A673 (cell line): Measurements from ENCODE around the gene LCN6. TPM values are rescaled to one million over a fixed set of nuclear protein-coding genes. Genes with fewer than 3 reads are reported as not detected.

Experiments used
- BruUV-seq: library from RNA; stranded (reverse); fragments of 400-500 nt; replicated peaks from 2 replicates; lab custom pipeline; 2021; lab: Mats Ljungman, UMichigan
- CTCF ChIA-PET: fragments of 300-600 bp; sonication (Branson Sonifier 250); formaldehyde crosslinking; loops from one replicate; lab custom pipeline; 2022; ENCODE audit warnings: antibody characterized with exemption; lab: Charles Lee
- POLR2A ChIA-PET: fragments of 300-600 bp; sonication (Branson Sonifier 250); formaldehyde crosslinking; loops from one replicate; lab custom pipeline; 2022; ENCODE audit warnings: antibody characterized with exemption; ENCODE audit not compliant: low non-redundant PET; lab: Charles Lee
- DNase-seq: peaks from one replicate; pipeline ENCODE4 v3.0.0-alpha.2; 2015; ENCODE audit warnings: low spot score
- H3K27ac ChIP-seq: fragments of 200-600 bp; sonication (generic); 2 replicates; pipeline ENCODE4 v1.5.1; 2016; ENCODE audit warnings: mixed run types, low read depth, mild to moderate bottlenecking, mixed read lengths, antibody characterized with exemption, low read length; ENCODE audit not compliant: poor library complexity, severe bottlenecking
- H3K27me3 ChIP-seq: fragments of 200-600 bp; sonication (generic); replicated peaks from 2 replicates; pipeline ENCODE4 v1.6.1; 2017; ENCODE audit warnings: mixed run types, low read depth, mild to moderate bottlenecking, mixed read lengths, antibody characterized with exemption, low read length; ENCODE audit not compliant: insufficient read depth, poor library complexity
- H3K36me3 ChIP-seq: fragments of 200-600 bp; sonication (generic); 2 replicates; pipeline ENCODE4 v1.6.1; 2016; ENCODE audit warnings: mixed run types, mild to moderate bottlenecking, mixed read lengths, antibody characterized with exemption, low read length; ENCODE audit not compliant: insufficient read depth, poor library complexity, severe bottlenecking
- H3K4me1 ChIP-seq: fragments of 200-600 bp; sonication (generic); 2 replicates; pipeline ENCODE4 v1.6.1; 2017; ENCODE audit warnings: mixed run types, mild to moderate bottlenecking, mixed read lengths, antibody characterized with exemption, low read length; ENCODE audit not compliant: insufficient read depth, poor library complexity, severe bottlenecking
- H3K4me3 ChIP-seq: fragments of 200-600 bp; sonication (generic); 2 replicates; pipeline ENCODE4 v1.5.1; 2016; ENCODE audit warnings: low read depth, mixed run types, mild to moderate bottlenecking, mixed read lengths, low read length; ENCODE audit not compliant: poor library complexity, severe bottlenecking
- H3K9me3 ChIP-seq: fragments of 200-600 bp; sonication (generic); 2 replicates; pipeline ENCODE4 v1.6.1; 2016; ENCODE audit warnings: mixed run types, low read depth, mild to moderate bottlenecking, mixed read lengths, antibody characterized with exemption, low read length; ENCODE audit not compliant: poor library complexity, severe bottlenecking
- CTCF ChIP-seq: fragments of 300-800, 200-600 bp; sonication (generic); conservative IDR thresholded peaks from 2 replicates; pipeline ENCODE4 v1.5.1; 2017; ENCODE audit warnings: low read depth, mild to moderate bottlenecking, antibody characterized with exemption, low read length, moderate library complexity, mixed read lengths
- EZH2 ChIP-seq: fragments of 200-600 bp; sonication (generic); IDR thresholded peaks from 2 replicates; pipeline ENCODE4 v1.6.1; 2017; ENCODE audit warnings: borderline replicate concordance, low read depth, mild to moderate bottlenecking, mixed read lengths, antibody characterized with exemption, low read length; ENCODE audit not compliant: poor library complexity, severe bottlenecking
- intact Hi-C: fragments of 100-400 bp; cut with micrococcal nuclease; formaldehyde crosslinking; loops from one replicate; pipeline ENCODE4 v1.10.0; 2022; ENCODE audit not compliant: unreplicated experiment
- total RNA-seq: library from RNA; stranded (reverse); gene quantifications from 2 replicates; pipeline ENCODE4 v1.2.3, GENCODE V29; 2021

Gene LCN6
- total RNA-seq, 1 experiment from 2014 or later = not detected

DNA sequence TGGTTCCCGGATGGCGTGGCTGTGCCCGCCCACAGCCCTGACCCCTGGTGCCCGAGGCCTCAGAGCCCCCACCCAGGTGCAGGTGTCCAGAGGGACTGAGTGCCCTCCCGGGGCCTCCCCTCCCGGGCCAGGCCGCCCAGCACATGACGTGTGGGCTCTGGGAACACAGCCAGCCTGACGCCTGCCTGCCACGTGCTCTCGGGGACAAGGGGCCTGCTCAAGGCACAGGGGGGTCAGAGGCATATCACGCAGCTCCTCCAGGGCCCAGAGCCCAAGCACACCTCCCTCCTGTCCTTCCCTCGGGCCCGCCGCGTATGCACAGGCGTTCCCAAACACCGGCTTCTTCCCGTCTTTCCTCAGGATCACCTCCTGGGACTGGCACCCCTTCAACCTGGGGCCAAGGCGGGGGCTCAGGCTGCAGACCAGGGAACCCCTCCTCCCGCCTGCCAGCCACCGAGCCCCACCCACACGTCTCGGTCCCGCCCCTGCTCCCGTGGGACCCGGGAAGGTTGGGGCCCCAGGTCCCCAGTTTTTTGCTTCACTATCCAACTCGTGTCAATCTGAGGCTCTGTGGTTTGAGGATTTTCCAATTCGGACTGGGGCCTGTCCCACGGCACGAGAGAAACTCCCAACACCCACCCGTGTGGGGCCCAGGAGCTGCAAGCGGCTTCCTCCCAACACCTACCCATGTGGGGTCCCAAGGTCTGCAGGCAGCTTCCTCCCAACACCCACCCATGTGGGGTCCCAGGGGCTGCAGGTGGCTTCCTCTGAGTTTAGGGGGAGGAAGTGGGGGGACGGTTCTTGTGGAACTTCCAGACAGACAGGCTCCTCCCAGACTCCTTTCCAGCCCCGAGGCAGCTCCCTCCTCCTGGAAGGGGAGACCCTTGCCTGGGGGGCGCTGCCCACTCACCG is 7.1 kb downstream of the LCN6 start:
- Histone ChIP-seq H3K4me3 (no peak overlapping the region), H3K9me3 (no peaks in the 10 kb centered on the region), H3K27me3 (no peaks in the 10 kb centered on the region), H3K4me1 (peaks cover 13% of the 10 kb centered on the region), H3K36me3 (no peaks in the 10 kb centered on the region), H3K27ac (no peak overlapping the region)
- ChIA-PET CTCF (no interaction called here), POLR2A (no interaction called here)
- intact Hi-C loops = no loop called here
- no peak for DNase-seq
- no TSS peak for BruUV-seq
- TF ChIP-seq CTCF = no peak
- TF ChIP-seq EZH2 = no peak

- peaks cover 13% of the 10 kb centered on the region for H3K4me1 ChIP-seq
- DNase-seq = no peak
- TF ChIP-seq CTCF = no peak
- TF ChIP-seq EZH2 = no peak
- ChIA-PET POLR2A (no interaction called here), CTCF (interaction anchor here (0.5 kb wide), 1 partner anchor 630 kb away, joined by 3 read pairs; no protein-coding TSS in a partner anchor)
- H3K27ac ChIP-seq = no peak overlapping the region
- no peak overlapping the region for H3K4me3 ChIP-seq
- H3K27me3 ChIP-seq = no peaks in the 10 kb centered on the region
- BruUV-seq = no TSS peak
- intact Hi-C loops = no loop called here
- H3K9me3 ChIP-seq = no peaks in the 10 kb centered on the region
- H3K36me3 ChIP-seq = no peaks in the 10 kb centered on the region
Measured at GRCh38 chr9:136740491-136740890, 7.8 kb downstream of the LCN6 start.

- intact Hi-C loops = no loop called here
- no peak for DNase-seq
- ChIA-PET CTCF (interaction anchor here (0.5 kb wide), 1 partner anchor 631 kb away, joined by 3 read pairs; no protein-coding TSS in a partner anchor), POLR2A (no interaction called here)
- Histone ChIP-seq H3K4me1 (peaks cover 13% of the 10 kb centered on the region), H3K36me3 (no peaks in the 10 kb centered on the region), H3K9me3 (no peaks in the 10 kb centered on the region), H3K4me3 (no peak overlapping the region), H3K27me3 (no peaks in the 10 kb centered on the region), H3K27ac (no peak overlapping the region)
- BruUV-seq = no TSS peak
- TF ChIP-seq CTCF (no peak), EZH2 (no peak)
Measured at GRCh38 chr9:136740069-136740468, 8.3 kb downstream of the LCN6 start.
